Sigmoid colon (tissue), 7 donors: ENCODE results near the gene FAM193A. TPM values are rescaled to one million over a fixed set of nuclear protein-coding genes. Genes with fewer than 3 reads are reported as not detected.

Experiments used
- DNase-seq: peaks from one replicate; pipeline ENCODE4 v3.0.0-alpha.2; 2019
- H3K27ac ChIP-seq, 4 donors: fragments of 200-600 bp; sonication (generic); one replicate each; pipeline ENCODE4 v1.5.1; 2016 to 2019; ENCODE audit warnings: mild to moderate bottlenecking in 1 of 4
- H3K27me3 ChIP-seq, 3 donors: fragments of 200-600 bp; sonication (generic); one replicate each; pipeline ENCODE4 v1.5.1; 2019; ENCODE audit warnings: mild to moderate bottlenecking in 1 of 3
- H3K36me3 ChIP-seq, 4 donors: fragments of 200-600 bp; sonication (generic); one replicate each; pipeline ENCODE4 v1.5.1; 2016 to 2019
- H3K4me1 ChIP-seq, 4 donors: fragments of 200-600 bp; sonication (generic); one replicate each; pipeline ENCODE4 v1.5.1; 2017 to 2019
- H3K4me3 ChIP-seq, 4 donors: fragments of 200-600 bp; sonication (generic); one replicate each; pipeline ENCODE4 v1.5.1; 2017 to 2019; ENCODE audit warnings: mild to moderate bottlenecking in 2 of 4, moderate library complexity in 1 of 4
- H3K9me3 ChIP-seq, 4 donors: fragments of 200-600 bp in 3 of 4; sonication (generic) in 3 of 4; one replicate each; pipeline versions ENCODE4 v1.5.1 to v1.6.1; 2013 to 2019
- EP300 ChIP-seq, 4 donors: sonication (generic); formaldehyde crosslinking; IDR thresholded peaks; one replicate each; pipeline ENCODE4 v1.6.1; 2017; ENCODE audit warnings: antibody characterized with exemption in 4 of 4
- POLR2A ChIP-seq, 2 donors: fragments of 450-650 bp; IDR thresholded peaks; one replicate each; pipeline ENCODE4 v1.6.1; 2016; ENCODE audit warnings: antibody characterized with exemption in 2 of 2, mild to moderate bottlenecking in 2 of 2, moderate library complexity in 2 of 2
- POLR2AphosphoS5 ChIP-seq, 4 donors: sonication (generic); formaldehyde crosslinking; IDR thresholded peaks; one replicate each; pipeline ENCODE4 v1.6.1; 2017; ENCODE audit warnings: antibody characterized with exemption in 4 of 4
- WGBS, 2 donors: extraction: QIAGEN DNeasy Blood & Tissue Kit; methylation state at CpG; one replicate each; pipeline ENCODE4 v1.1.7; 2013; 5-methylcytosine and 5-hydroxymethylcytosine counted together
- intact Hi-C: fragments of 100-400 bp; cut with DNase I; formaldehyde crosslinking; loops from one replicate; pipeline ENCODE4 v1.15.1; 2023
- polyA plus RNA-seq, 3 donors: library from polyadenylated mRNA; stranded (reverse); fragments of 200-250 nt; gene quantifications; one replicate each; pipeline ENCODE4 v1.2.3, GENCODE V29; 2013
- total RNA-seq, 4 donors: library from RNA; depleted of rRNA; stranded (reverse); fragments of >200 nt; gene quantifications; one replicate each; pipeline ENCODE4 v1.1.0, GENCODE V29; 2016
- TF ChIP-seq, protein P1 (sequence below), 4 experiments: fragments of 450-650 bp in 3 of 4; fragments of 200-600 bp in 1 of 4; IDR thresholded peaks; one replicate each; pipeline ENCODE4 v1.5.1; 2016 to 2019; ENCODE audit warnings: antibody characterized with exemption in 4 of 4, mild to moderate bottlenecking in 3 of 4, moderate library complexity in 2 of 4
- donor health status: healthy with polysubstance abuse.
- donor health status: Bipolar disorder and iron deficiency.
- donor health status: healthy.

FAM193A gene
- total and polyA plus RNA-seq, 7 donors = 6.0 to 32.4 (median 17.4) TPM

DNA sequence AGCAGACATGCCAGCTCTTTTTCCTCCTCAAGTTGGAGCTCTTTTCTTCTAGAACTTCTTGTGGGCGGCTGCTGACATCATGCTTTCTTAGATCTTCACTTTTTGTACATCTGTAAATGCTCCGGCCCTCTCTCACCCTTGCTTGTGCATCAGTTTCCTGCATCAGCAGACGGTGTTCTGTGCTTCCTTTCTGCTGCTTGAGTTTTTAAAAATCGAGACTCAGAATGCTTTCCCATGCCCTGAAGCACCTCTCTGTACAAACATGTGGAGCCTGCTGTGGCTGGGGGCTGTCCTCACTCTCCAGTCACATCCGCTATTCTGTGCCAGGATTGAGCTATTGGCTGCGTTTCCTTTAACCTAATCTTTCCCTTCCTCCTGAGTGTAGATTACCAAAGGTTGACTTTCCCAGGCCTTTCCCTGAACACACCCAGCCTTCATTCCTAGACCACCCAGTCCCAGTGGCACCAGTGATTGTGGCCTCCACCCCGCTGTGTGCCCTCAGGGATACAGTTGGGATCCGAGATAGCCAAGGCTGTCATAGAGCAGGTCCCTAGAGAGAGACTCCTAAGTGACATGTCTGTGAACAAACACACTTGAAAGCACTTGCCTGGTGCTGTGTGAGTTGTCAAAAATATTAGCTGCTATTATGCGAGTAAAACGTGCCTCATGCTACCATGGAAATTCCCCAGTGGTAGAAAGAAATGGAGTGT, 177.8 kb downstream of the FAM193A start:
- peak; percentile 69 for DNase-seq
- H3K27me3 ChIP-seq = no peaks in the 10 kb centered on the region
- peak overlapping the region in 3 of 4 donors; percentile 8 to 42 (median 14) for H3K27ac ChIP-seq
- peaks cover 0 to 41% (median 15%) of the 10 kb centered on the region in 4 donors for H3K36me3 ChIP-seq
- intact Hi-C loops = no loop called here
- no peak for TF ChIP-seq POLR2AphosphoS5 (IDR thresholded peaks at IDR 0.05)
- TF ChIP-seq POLR2A (IDR thresholded peaks at IDR 0.05) = no peak
- TF ChIP-seq, protein P1, sequence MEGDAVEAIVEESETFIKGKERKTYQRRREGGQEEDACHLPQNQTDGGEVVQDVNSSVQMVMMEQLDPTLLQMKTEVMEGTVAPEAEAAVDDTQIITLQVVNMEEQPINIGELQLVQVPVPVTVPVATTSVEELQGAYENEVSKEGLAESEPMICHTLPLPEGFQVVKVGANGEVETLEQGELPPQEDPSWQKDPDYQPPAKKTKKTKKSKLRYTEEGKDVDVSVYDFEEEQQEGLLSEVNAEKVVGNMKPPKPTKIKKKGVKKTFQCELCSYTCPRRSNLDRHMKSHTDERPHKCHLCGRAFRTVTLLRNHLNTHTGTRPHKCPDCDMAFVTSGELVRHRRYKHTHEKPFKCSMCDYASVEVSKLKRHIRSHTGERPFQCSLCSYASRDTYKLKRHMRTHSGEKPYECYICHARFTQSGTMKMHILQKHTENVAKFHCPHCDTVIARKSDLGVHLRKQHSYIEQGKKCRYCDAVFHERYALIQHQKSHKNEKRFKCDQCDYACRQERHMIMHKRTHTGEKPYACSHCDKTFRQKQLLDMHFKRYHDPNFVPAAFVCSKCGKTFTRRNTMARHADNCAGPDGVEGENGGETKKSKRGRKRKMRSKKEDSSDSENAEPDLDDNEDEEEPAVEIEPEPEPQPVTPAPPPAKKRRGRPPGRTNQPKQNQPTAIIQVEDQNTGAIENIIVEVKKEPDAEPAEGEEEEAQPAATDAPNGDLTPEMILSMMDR (IDR thresholded peaks at IDR 0.05) = no peak
- no peaks in the 10 kb centered on the region for H3K9me3 ChIP-seq
- WGBS, 2 donors = 57 to 83% methylated on average over 10 of the region's 10 CpGs
- H3K4me1 ChIP-seq = peaks cover 0 to 5% (median 0%) of the 10 kb centered on the region in 4 donors
- H3K4me3 ChIP-seq = no peak overlapping the region

DNA sequence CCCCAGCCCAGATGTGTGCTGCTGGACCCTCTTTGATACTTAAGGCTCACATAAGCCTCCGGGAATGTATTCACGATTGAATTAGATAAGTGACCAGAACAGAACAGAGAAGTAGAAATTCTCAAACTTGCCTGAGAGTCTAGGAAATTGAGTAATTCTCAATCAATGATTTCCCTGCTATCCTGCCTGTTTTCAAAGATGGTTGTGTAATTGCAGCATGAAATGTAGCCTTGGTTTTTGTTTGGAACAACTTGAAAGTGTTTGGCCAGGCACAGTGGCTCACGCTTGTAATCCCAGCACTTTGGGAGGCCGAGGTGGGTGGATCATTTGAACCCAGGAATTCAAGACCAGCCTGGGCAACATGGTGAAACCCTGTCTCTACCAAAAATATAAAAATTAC, 178.5 kb downstream of the FAM193A start:
- peaks cover 0 to 5% (median 0%) of the 10 kb centered on the region in 4 donors for H3K4me1 ChIP-seq
- TF ChIP-seq POLR2AphosphoS5 (IDR thresholded peaks at IDR 0.05) (no peak), EP300 (IDR thresholded peaks at IDR 0.05) (no peak)
- intact Hi-C loops = no loop called here
- H3K36me3 ChIP-seq = peaks cover 0 to 47% (median 20%) of the 10 kb centered on the region in 4 donors
- peak overlapping the region in 3 of 4 donors; percentile 8 to 42 (median 14) for H3K27ac ChIP-seq
- DNase-seq = peak; percentile 2
- H3K4me3 ChIP-seq = no peak overlapping the region
- no peaks in the 10 kb centered on the region for H3K27me3 ChIP-seq
- 84 to 88% methylated on average over 4 of the region's 4 CpGs for WGBS, 2 donors
- H3K9me3 ChIP-seq = no peaks in the 10 kb centered on the region

DNA sequence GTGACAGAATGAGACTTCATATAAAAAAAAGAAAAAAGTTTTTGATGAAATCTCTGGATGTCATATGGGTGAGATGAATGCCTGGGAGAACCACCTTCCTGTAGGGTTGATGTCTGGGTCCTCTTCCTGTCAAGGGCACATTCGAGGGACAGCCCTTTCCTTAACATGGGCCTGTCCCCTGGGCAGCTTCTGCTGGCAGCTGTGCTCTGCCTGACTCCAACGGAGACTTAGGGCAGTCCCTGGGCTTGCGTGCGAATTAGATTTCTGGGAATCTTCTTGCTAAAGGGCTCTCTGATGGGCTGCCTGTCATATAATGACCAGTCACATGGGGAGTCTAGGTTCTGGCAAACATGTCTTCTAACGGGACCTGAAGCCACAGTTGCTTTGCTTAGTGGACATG, 179.0 kb downstream of the FAM193A start:
- Histone ChIP-seq H3K36me3 (peaks cover 0 to 52% (median 25%) of the 10 kb centered on the region in 4 donors), H3K4me3 (no peak overlapping the region), H3K4me1 (peaks cover 0 to 5% (median 0%) of the 10 kb centered on the region in 4 donors), H3K9me3 (no peaks in the 10 kb centered on the region), H3K27ac (no peak overlapping the region), H3K27me3 (no peaks in the 10 kb centered on the region)
- WGBS, 2 donors = 77 to 89% methylated on average over 5 of the region's 5 CpGs
- DNase-seq = peak; percentile 28
- no peak for TF ChIP-seq POLR2AphosphoS5 (IDR thresholded peaks at IDR 0.05)
- no peak for TF ChIP-seq POLR2A (IDR thresholded peaks at IDR 0.05)
- TF ChIP-seq, protein P1 (IDR thresholded peaks at IDR 0.05) = no peak
- TF ChIP-seq EP300 (IDR thresholded peaks at IDR 0.05) = no peak
- intact Hi-C loops = no loop called here

DNA sequence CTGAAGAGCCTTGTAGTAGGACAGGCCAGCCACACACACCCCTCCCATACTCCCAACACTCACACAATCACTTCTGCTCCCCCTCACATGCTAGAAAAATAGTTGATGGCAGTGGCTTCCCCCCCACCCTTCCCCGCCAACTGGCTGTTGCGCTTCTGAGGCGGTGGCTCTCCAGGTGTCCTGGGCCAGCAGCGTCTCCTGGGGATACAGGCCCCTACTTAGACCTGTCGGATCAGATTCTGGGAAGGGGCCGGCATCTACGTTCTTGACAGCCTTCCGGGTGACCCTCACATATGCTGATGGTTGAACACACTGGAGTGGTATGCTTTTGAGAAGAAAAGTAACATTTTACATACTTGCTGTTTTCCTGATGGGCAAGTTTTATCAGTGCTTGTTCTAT, 179.8 kb downstream of the FAM193A start:
- peaks cover 0 to 5% (median 0%) of the 10 kb centered on the region in 4 donors for H3K4me1 ChIP-seq
- H3K9me3 ChIP-seq = no peaks in the 10 kb centered on the region
- H3K27ac ChIP-seq = no peak overlapping the region
- TF ChIP-seq POLR2AphosphoS5 (IDR thresholded peaks at IDR 0.05) = no peak
- TF ChIP-seq, protein P1 (IDR thresholded peaks at IDR 0.05) = no peak
- no peak for TF ChIP-seq POLR2A (IDR thresholded peaks at IDR 0.05)
- TF ChIP-seq EP300 (IDR thresholded peaks at IDR 0.05) = no peak
- H3K4me3 ChIP-seq = no peak overlapping the region
- 97% methylated on average over 8 of the region's 8 CpGs for WGBS, 2 donors
- H3K27me3 ChIP-seq = no peaks in the 10 kb centered on the region
- intact Hi-C loops = no loop called here
- peak; percentile 52 for DNase-seq
- H3K36me3 ChIP-seq = peaks cover 0 to 57% (median 29%) of the 10 kb centered on the region in 4 donors

DNA sequence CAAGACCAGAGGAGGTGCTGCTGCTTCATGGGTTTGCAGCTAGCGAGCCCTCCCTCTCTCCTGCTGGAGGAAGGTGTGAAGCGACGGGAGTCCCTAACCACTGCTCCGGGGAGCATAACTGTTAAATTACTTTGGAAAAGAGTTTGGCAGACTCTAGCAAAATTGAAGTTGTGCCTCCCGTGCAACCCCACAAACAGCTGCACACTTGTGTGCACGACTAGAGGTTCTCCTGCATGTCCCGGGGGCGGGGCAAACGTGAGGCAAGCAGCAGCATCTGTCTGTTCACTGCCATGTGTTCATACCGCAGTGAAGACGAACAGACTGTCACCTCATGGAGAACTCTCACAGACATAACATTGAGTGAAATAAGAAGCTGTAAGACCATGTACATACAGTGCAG, 185.1 kb downstream of the FAM193A start:
- no peaks in the 10 kb centered on the region for H3K9me3 ChIP-seq
- peak; percentile 40 for DNase-seq
- intact Hi-C loops = no loop called here
- TF ChIP-seq POLR2AphosphoS5 (IDR thresholded peaks at IDR 0.05) (no peak), EP300 (IDR thresholded peaks at IDR 0.05) (no peak), POLR2A (IDR thresholded peaks at IDR 0.05) (no peak)
- TF ChIP-seq, protein P1 (IDR thresholded peaks at IDR 0.05) = no peak
- H3K27ac ChIP-seq = no peak overlapping the region
- no peaks in the 10 kb centered on the region for H3K4me1 ChIP-seq
- no peaks in the 10 kb centered on the region for H3K27me3 ChIP-seq
- H3K4me3 ChIP-seq = no peak overlapping the region
- peaks cover 0 to 82% (median 31%) of the 10 kb centered on the region in 4 donors for H3K36me3 ChIP-seq
- WGBS, 2 donors = 87% methylated on average over 11 of the region's 11 CpGs
